ENCODE results near the gene ST6GALNAC5. TPM values are rescaled to one million over a fixed set of nuclear protein-coding genes. Genes with fewer than 3 reads are reported as not detected.
"Not testable (repeated sequence)": the region's sequence is repeated elsewhere in the genome, so short reads cannot be mapped to it uniquely, and the experiment has no call there.

The ST6GALNAC5 gene
- total RNA-seq (2021) (0.24 and 0.85 TPM in 2 replicates), Bru-seq, nascent RNA (percentile 18 among the genes with signal in this experiment), BruChase-seq, experiment 1, labeled RNA remaining after a 2-hour chase (percentile 17 among the genes with signal in this experiment), BruChase-seq, experiment 2, labeled RNA remaining after a 6-hour chase (percentile 9 among the genes with signal in this experiment)
- long read RNA-seq, partial matches to known transcripts: 0 of 2 reads
- long read RNA-seq, other reads (novel, unspliced or antisense): 2 of 2 reads

DNA sequence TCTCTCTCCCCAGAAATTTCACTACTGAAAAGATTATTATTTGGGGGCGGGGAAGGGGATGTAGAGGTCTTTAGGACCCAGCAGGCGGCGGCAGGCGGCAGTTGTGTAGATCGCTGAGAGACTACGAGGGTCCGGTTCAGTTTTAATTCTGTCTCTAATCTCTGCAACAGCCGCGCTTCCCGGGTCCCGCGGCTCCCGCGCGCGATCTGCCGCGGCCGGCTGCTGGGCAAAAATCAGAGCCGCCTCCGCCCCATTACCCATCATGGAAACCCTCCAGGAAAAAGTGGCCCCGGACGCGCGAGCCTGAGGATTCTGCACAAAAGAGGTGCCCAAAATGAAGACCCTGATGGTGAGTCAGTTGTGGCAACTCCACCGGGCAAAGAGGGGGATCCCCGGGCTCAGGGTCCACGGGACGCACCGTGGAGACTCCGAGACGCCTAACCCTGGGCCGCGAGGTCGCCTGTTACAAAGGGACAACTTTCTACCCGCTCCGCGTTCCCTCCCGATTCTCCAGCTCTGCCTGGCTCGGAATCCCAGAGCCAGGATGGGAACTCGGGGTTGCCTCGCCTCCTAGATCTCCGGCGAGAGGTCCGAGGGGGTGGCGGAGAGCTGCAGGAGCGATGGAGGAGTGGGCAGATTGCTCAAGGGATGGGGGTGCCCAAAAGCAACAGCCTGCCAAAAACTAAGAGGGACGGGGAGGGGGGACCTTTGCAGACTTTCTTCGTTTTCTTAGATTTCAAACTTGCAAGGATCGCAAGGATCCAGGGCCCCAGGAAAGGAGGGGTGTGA, at the start of gene ST6GALNAC5:
TSS of gene ST6GALNAC5 (plus strand) at position 139 of the 789 bp plus-strand sequence.
- intact Hi-C loops (cut with micrococcal nuclease; ENCODE audit: unreplicated experiment): no loop called here
- H3K4me3 ChIP-seq: no peak within 1 kb of the TSS
- no peaks in the 10 kb centered on the region for H3K79me2 ChIP-seq (ENCODE audit: low read depth)
- no peaks in the 10 kb centered on the region for H4K20me1 ChIP-seq (ENCODE audit: insufficient read depth)
- H3K4me2 ChIP-seq: no peak within 1 kb of the TSS
- no peak within 1 kb of the TSS for H2AFZ ChIP-seq
- H3K27ac ChIP-seq: no peak within 1 kb of the TSS
- ChIA-PET POLR2A (ENCODE audit: unreplicated experiment) (interaction anchor here (0.6 kb wide), 1 partner anchor 1053 kb away, joined by 3 read pairs; no protein-coding TSS in a partner anchor), CTCF (no interaction called here)
- TF ChIP-seq, protein P1, sequence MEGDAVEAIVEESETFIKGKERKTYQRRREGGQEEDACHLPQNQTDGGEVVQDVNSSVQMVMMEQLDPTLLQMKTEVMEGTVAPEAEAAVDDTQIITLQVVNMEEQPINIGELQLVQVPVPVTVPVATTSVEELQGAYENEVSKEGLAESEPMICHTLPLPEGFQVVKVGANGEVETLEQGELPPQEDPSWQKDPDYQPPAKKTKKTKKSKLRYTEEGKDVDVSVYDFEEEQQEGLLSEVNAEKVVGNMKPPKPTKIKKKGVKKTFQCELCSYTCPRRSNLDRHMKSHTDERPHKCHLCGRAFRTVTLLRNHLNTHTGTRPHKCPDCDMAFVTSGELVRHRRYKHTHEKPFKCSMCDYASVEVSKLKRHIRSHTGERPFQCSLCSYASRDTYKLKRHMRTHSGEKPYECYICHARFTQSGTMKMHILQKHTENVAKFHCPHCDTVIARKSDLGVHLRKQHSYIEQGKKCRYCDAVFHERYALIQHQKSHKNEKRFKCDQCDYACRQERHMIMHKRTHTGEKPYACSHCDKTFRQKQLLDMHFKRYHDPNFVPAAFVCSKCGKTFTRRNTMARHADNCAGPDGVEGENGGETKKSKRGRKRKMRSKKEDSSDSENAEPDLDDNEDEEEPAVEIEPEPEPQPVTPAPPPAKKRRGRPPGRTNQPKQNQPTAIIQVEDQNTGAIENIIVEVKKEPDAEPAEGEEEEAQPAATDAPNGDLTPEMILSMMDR (conservative IDR thresholded peaks at IDR 0.05): no peak
- no peak for TF ChIP-seq EZH2 (IDR thresholded peaks at IDR 0.05; ENCODE audit: low read depth)
- H3K9me3 ChIP-seq (ENCODE audit: insufficient read depth, low read depth): no peaks in the 10 kb centered on the region
- H3K36me3 ChIP-seq (ENCODE audit: low read depth): no peaks in the 10 kb centered on the region
- peaks cover 5% of the 10 kb centered on the region; the same call in 1 of the 2 replicates for H3K9me2 ChIP-seq (ENCODE audit: insufficient read depth)
- no peaks in the 10 kb centered on the region for H3K4me1 ChIP-seq (replicated peaks; ENCODE audit: insufficient read depth)
- no peaks in the 10 kb centered on the region for H3K27me3 ChIP-seq (ENCODE audit: insufficient read depth, low read depth)
- no peak for DNase-seq
- BruUV-seq (replicated peaks): no TSS peak
- no peaks in the 10 kb centered on the region for H3F3A ChIP-seq (ENCODE audit: insufficient read depth, low read depth)

DNA sequence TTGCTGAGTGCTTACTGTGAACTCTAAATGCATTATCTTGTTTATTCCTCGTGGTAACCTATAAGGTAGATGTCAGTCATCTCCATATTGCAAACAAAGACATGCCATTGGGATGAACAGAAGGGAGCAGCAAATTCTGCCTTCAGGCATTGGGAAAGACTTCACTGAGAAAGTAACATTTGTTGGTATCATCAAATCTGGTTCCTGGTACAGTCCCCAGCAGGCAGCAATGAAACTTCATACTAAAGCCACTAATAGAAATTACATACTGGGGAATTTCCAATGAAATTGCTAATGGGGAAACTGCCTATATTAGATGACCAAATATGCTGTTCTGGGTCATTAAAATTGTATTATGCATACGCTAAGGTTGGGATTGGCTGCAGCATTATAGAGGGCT, 47.3 kb upstream of the ST6GALNAC5 start:
- no peak overlapping the region for H3K4me3 ChIP-seq
- POLR2A ChIA-PET (ENCODE audit: unreplicated experiment): no interaction called here
- no peak for DNase-seq
- H3K27ac ChIP-seq: no peak overlapping the region
- no peaks in the 10 kb centered on the region for H3K9me2 ChIP-seq (ENCODE audit: insufficient read depth)
- no peaks in the 10 kb centered on the region for H3K4me1 ChIP-seq (replicated peaks; ENCODE audit: insufficient read depth)
- no peaks in the 10 kb centered on the region for H3K27me3 ChIP-seq (ENCODE audit: insufficient read depth, low read depth)
- intact Hi-C loops (cut with micrococcal nuclease; ENCODE audit: unreplicated experiment): no loop called here
- H3K4me2 ChIP-seq: no peak overlapping the region
- BruUV-seq (replicated peaks): no TSS peak
- H3F3A ChIP-seq (ENCODE audit: insufficient read depth, low read depth): no peaks in the 10 kb centered on the region
- no peak overlapping the region for H2AFZ ChIP-seq
- no peaks in the 10 kb centered on the region for H3K36me3 ChIP-seq (ENCODE audit: low read depth)
- no peaks in the 10 kb centered on the region for H3K79me2 ChIP-seq (ENCODE audit: low read depth)
- TF ChIP-seq, protein P1 (conservative IDR thresholded peaks at IDR 0.05): no peak
- no peak for TF ChIP-seq EZH2 (IDR thresholded peaks at IDR 0.05; ENCODE audit: low read depth)
- H3K9me3 ChIP-seq (ENCODE audit: insufficient read depth, low read depth): no peaks in the 10 kb centered on the region
- H4K20me1 ChIP-seq (ENCODE audit: insufficient read depth): no peaks in the 10 kb centered on the region
- CTCF ChIA-PET: no interaction called here

DNA sequence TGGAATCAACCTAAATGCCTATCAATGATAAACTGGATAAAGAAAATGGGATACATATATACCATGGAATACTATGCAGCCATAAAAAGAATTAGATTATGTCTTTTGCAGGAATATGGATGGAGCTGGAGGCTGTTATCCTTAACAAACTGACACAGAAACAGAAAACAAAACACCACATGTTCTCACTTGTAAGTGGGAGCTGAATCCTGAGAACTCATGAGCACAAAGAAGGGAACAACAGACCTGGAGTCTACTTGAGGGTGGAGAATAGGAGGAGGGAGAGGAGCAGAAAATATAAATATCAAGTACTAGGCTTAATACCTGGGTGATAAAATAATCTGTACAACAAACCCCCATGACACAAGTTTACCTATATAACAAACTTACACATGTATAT, 44.3 kb upstream of the ST6GALNAC5 start:
- H3K4me2 ChIP-seq; H3K79me2 ChIP-seq (ENCODE audit: low read depth); H2AFZ ChIP-seq; H3K4me1 ChIP-seq (replicated peaks; ENCODE audit: insufficient read depth); POLR2A ChIA-PET (ENCODE audit: unreplicated experiment); CTCF ChIA-PET; H3F3A ChIP-seq (ENCODE audit: insufficient read depth, low read depth); H3K4me3 ChIP-seq; intact Hi-C loops (cut with micrococcal nuclease; ENCODE audit: unreplicated experiment); BruUV-seq (replicated peaks); H3K9me3 ChIP-seq (ENCODE audit: insufficient read depth, low read depth); H3K36me3 ChIP-seq (ENCODE audit: low read depth); H3K27ac ChIP-seq; DNase-seq; H3K27me3 ChIP-seq (ENCODE audit: insufficient read depth, low read depth); H4K20me1 ChIP-seq (ENCODE audit: insufficient read depth); H3K9me2 ChIP-seq (ENCODE audit: insufficient read depth): not testable (repeated sequence)
